Uterus (tissue), 2 donors: Measurements from ENCODE around the gene LDAH.

Experiments used
- CTCF ChIP-seq, 4 experiments: fragments of 200-600 bp in 2 of 4; fragments of 450-650 bp in 2 of 4; sonication (generic) in 2 of 4; IDR thresholded peaks; one replicate each; pipeline ENCODE4 v1.5.1; 2016 to 2019; ENCODE audit warnings: antibody characterized with exemption in 4 of 4, mild to moderate bottlenecking in 2 of 4, moderate library complexity in 1 of 4
- POLR2A ChIP-seq, 2 donors: fragments of 450-650 bp; IDR thresholded peaks; one replicate each; pipeline ENCODE4 v1.6.1; 2016; ENCODE audit warnings: antibody characterized with exemption in 2 of 2, mild to moderate bottlenecking in 1 of 2, moderate library complexity in 1 of 2

- no peak for TF ChIP-seq CTCF (IDR thresholded peaks at IDR 0.05)
- no peak for TF ChIP-seq POLR2A (IDR thresholded peaks at IDR 0.05)
These were observed 174.1 kb downstream of the LDAH start for GRCh38 chr2:20648831-20649230.
